Prostate gland (tissue), 2 donors: ENCODE data around the gene CISTR. TPM values are rescaled to one million over a fixed set of nuclear protein-coding genes. Genes with fewer than 3 reads are reported as not detected.

Experiments
- DNase-seq: peaks from one replicate; pipeline ENCODE4 v3.0.0-alpha.2; 2019; ENCODE audit warnings: low spot score
- H3K27ac ChIP-seq, 2 donors: fragments of 200-600 bp; sonication (generic); 2 replicates each; pipeline ENCODE4 v1.5.1; 2017 to 2019
- H3K27me3 ChIP-seq: fragments of 200-600 bp; sonication (generic); replicated peaks from 2 replicates; pipeline ENCODE4 v1.5.1; 2019; ENCODE audit not compliant: insufficient read depth
- H3K36me3 ChIP-seq, 2 donors: fragments of 200-600 bp; sonication (generic); 1 replicate in 1 of 2; 2 replicates in 1 of 2; pipeline versions ENCODE4 v1.5.1 to v1.8.1; 2017 to 2019
- H3K4me1 ChIP-seq: fragments of 200-600 bp; sonication (generic); replicated peaks from 2 replicates; pipeline ENCODE4 v1.5.1; 2019
- H3K4me3 ChIP-seq, 2 donors: fragments of 200-600 bp; sonication (generic); 2 replicates each; pipeline ENCODE4 v1.5.1; 2017 to 2019
- H3K9me3 ChIP-seq: fragments of 200-600 bp; sonication (generic); 2 replicates; pipeline ENCODE4 v1.5.1; 2017
- POLR2A ChIP-seq: fragments of 450-650 bp; IDR thresholded peaks from one replicate; pipeline ENCODE4 v1.6.1; 2016; ENCODE audit warnings: antibody characterized with exemption, mild to moderate bottlenecking
- POLR2AphosphoS5 ChIP-seq: sonication (generic); formaldehyde crosslinking; IDR thresholded peaks from one replicate; pipeline ENCODE4 v1.6.1; 2017; ENCODE audit warnings: antibody characterized with exemption
- WGBS: methylation state at CpG from one replicate; pipeline ENCODE4 v1.1.5; 2018; 5-methylcytosine and 5-hydroxymethylcytosine counted together
- intact Hi-C: fragments of 100-400 bp; cut with DNase I; formaldehyde crosslinking; loops from one replicate; pipeline ENCODE4 v1.14.2; 2022
- total RNA-seq, 2 donors: library from RNA; depleted of rRNA; stranded (reverse); fragments of >200 nt; gene quantifications; one replicate each; pipeline ENCODE4 v1.1.0, GENCODE V29; 2016
- TF ChIP-seq, protein P1 (sequence below), 4 experiments: fragments of 200-600 bp in 2 of 4; fragments of 450-650 bp in 2 of 4; sonication (generic) in 2 of 4; IDR thresholded peaks; 1 replicate in 3 of 4; 2 replicates in 1 of 4; pipeline ENCODE4 v1.5.1; 2016 to 2019; ENCODE audit warnings: antibody characterized with exemption in 4 of 4, mild to moderate bottlenecking in 2 of 4, moderate library complexity in 2 of 4

CISTR gene
- total RNA-seq, 2 donors from 2014 or later, result not detected

GRCh38 chr12:53729644-53730043 lies 22.1 kb downstream of the CISTR start:
- intact Hi-C loops, result no loop called here
- H3K36me3 ChIP-seq, result no peaks in the 10 kb centered on the region
- no peak overlapping the region for H3K4me3 ChIP-seq
- no peak overlapping the region for H3K27ac ChIP-seq
- DNase-seq, result no peak
- no peaks in the 10 kb centered on the region for H3K9me3 ChIP-seq
- TF ChIP-seq POLR2A (no peak), POLR2AphosphoS5 (no peak)
- TF ChIP-seq, protein P1, sequence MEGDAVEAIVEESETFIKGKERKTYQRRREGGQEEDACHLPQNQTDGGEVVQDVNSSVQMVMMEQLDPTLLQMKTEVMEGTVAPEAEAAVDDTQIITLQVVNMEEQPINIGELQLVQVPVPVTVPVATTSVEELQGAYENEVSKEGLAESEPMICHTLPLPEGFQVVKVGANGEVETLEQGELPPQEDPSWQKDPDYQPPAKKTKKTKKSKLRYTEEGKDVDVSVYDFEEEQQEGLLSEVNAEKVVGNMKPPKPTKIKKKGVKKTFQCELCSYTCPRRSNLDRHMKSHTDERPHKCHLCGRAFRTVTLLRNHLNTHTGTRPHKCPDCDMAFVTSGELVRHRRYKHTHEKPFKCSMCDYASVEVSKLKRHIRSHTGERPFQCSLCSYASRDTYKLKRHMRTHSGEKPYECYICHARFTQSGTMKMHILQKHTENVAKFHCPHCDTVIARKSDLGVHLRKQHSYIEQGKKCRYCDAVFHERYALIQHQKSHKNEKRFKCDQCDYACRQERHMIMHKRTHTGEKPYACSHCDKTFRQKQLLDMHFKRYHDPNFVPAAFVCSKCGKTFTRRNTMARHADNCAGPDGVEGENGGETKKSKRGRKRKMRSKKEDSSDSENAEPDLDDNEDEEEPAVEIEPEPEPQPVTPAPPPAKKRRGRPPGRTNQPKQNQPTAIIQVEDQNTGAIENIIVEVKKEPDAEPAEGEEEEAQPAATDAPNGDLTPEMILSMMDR (IDR thresholded peaks at IDR 0.05), result no peak
- H3K4me1 ChIP-seq, result no peaks in the 10 kb centered on the region
- no peaks in the 10 kb centered on the region for H3K27me3 ChIP-seq

- H3K27ac ChIP-seq, result no peak overlapping the region
- H3K9me3 ChIP-seq, result no peaks in the 10 kb centered on the region
- TF ChIP-seq POLR2A, result no peak
- TF ChIP-seq, protein P1 (IDR thresholded peaks at IDR 0.05), result no peak
- TF ChIP-seq POLR2AphosphoS5, result no peak
- H3K27me3 ChIP-seq, result no peaks in the 10 kb centered on the region
- no peak for DNase-seq
- 52% methylated on average over 7 of the region's 7 CpGs for WGBS
- intact Hi-C loops, result no loop called here
- H3K36me3 ChIP-seq, result no peaks in the 10 kb centered on the region
- no peak overlapping the region for H3K4me3 ChIP-seq
- no peaks in the 10 kb centered on the region for H3K4me1 ChIP-seq
These were observed 23.6 kb downstream of the CISTR start for GRCh38 chr12:53728206-53728605.

DNA sequence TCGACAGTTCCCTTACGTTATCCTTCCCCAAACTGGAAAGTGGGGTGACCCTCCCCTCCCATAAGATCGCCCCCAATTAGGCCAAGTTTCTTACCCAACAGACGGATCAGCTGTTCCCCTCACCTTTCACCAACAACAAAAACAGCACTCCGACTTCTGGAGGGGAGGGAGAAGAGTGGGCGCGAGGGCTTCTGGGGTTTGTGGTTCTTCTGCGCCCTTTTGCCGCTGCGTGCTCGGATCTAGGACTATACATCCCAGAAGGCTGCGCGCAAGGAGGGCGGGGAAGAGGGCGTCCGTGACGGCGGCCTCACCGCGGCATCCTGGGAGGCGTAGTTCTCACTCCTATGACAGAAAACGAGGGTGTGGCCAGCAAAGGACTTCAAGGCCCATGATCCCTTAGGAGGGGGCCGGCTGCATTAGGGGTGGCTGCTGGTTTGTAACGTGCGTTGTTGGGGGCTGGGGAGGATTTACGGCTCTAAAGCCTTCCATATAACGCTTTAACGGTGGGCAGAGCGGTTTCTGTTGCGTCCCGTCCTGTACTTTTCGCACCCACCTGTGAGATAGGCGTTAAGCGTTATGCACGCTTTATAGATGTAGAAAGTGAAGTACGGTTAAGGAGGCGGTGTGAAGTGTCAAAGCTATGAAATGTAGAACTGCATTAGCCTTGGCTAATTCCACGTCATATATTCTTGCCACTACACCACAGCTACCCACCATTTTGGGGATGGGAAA lies 24.3 kb downstream of the CISTR start, which contains the start of gene CALCOCO1:
Gene CALCOCO1 (minus strand): TSS at position 143 of the 732 bp plus-strand sequence. CDS start 2,210 bp downstream, outside the sequence.
- Histone ChIP-seq H3K27ac (peak within 1 kb of the TSS; percentile 62 to 72), H3K9me3 (no peaks in the 10 kb centered on the region), H3K36me3 (peaks cover 0 to 1% of the 10 kb centered on the region in 2 donors), H3K27me3 (no peaks in the 10 kb centered on the region), H3K4me3 (peak within 1 kb of the TSS; percentile 53 to 56), H3K4me1 (no peaks in the 10 kb centered on the region)
- TF ChIP-seq POLR2AphosphoS5 (peak; percentile 99), POLR2A (peak; percentile 81)
- TF ChIP-seq, protein P1 (IDR thresholded peaks at IDR 0.05), result peak in 1 of 4 experiments; percentile 19
- peak; percentile 98 for DNase-seq
- WGBS, result under 1% methylated on average over 38 of the region's 38 CpGs
- intact Hi-C loops, result no loop called here

DNA sequence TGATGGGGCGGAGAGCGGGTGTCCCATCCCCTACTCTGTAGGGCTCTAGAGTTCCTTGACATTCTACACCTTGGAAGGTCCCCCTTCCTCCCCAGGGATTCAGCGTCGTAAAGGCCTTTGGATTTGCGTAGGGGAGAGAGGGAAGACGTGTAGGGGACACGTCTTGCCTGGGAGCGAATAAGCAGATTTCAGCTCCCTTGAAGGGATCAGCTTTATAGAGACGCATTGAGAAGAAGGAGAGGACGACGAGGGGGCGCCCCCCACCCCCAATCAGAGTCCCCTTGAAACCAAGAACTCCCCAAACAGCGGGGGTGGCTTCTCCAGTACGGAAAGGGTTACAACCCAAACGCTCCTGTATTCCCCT lies 24.9 kb downstream of the CISTR start:
- TF ChIP-seq POLR2AphosphoS5 (no peak), POLR2A (no peak)
- TF ChIP-seq, protein P1 (IDR thresholded peaks at IDR 0.05), result no peak
- intact Hi-C loops, result no loop called here
- Histone ChIP-seq H3K4me1 (no peaks in the 10 kb centered on the region), H3K27me3 (no peaks in the 10 kb centered on the region), H3K9me3 (no peaks in the 10 kb centered on the region), H3K27ac (peak overlapping the region; percentile 54 to 72), H3K4me3 (peak overlapping the region; percentile 53 to 56), H3K36me3 (peaks cover 5 to 7% of the 10 kb centered on the region in 2 donors)
- WGBS, result 1% methylated on average over 15 of the region's 15 CpGs
- no peak for DNase-seq

DNA sequence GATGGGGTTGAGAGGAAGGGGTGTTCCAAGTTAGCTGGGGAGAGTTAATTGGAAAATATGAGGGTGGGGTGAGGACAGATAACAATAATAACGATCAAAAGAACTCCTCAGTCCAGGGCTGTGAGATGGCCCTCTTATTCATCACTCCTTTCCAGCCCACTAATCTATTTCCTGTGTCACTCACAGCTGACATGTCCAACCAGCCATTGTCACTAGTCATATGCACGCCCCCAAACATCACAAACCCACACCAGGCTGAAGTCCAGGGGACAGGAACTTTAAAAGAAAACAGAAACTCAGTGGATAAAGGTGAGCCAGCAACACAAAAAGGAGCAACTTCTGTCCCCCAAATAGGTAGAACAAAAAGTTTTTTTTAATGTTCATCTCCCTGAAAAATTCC lies 25.4 kb downstream of the CISTR start:
- Histone ChIP-seq H3K27me3 (no peaks in the 10 kb centered on the region), H3K4me3 (peak overlapping the region; percentile 53 to 56), H3K27ac (peak overlapping the region in 1 of 2 donors; percentile 54), H3K36me3 (peaks cover 6 to 12% of the 10 kb centered on the region in 2 donors), H3K9me3 (no peaks in the 10 kb centered on the region), H3K4me1 (no peaks in the 10 kb centered on the region)
- WGBS, result 34% methylated on average over 2 of the region's 2 CpGs
- TF ChIP-seq, protein P1 (IDR thresholded peaks at IDR 0.05), result no peak
- no peak for DNase-seq
- intact Hi-C loops, result no loop called here
